Liver (tissue), 3 donors: ENCODE results near the gene NRG2.

ENCODE experiments used
- CTCF ChIP-seq: fragments of 150-350 bp; IDR thresholded peaks from 2 replicates; pipeline ENCODE4 v1.5.1; 2017; ENCODE audit warnings: improper control_type of control experiment, low read depth, low read length; ENCODE audit not compliant: missing input control
- EGR1 ChIP-seq, 2 donors: IDR thresholded peaks; 2 replicates each; pipeline ENCODE4 v1.6.1; 2016 to 2018; ENCODE audit warnings: antibody characterized with exemption in 2 of 2, low read depth in 2 of 2
- REST ChIP-seq: IDR thresholded peaks from 2 replicates; pipeline ENCODE4 v1.6.1; 2016; ENCODE audit warnings: antibody characterized with exemption, mild to moderate bottlenecking
- donor health status: healthy.
- donor health status: healthy.

GRCh38 chr5:139979518-139979917, 63.6 kb downstream of the NRG2 start:
- TF ChIP-seq EGR1 (IDR thresholded peaks at IDR 0.05; ENCODE audit: low read depth in 2 of 2): no peak
- TF ChIP-seq CTCF: no peak
- TF ChIP-seq REST: no peak
